Activated CD4-positive, alpha-beta T cell treated with anti-CD3 and anti-CD28 coated beads for 24 hours (primary cell): Measurements from ENCODE around the gene BEND5.

Source experiments
- DNase-seq, 2 donors: peaks; one replicate each; pipeline ENCODE4 v3.0.0-alpha.2; 2020; ENCODE audit warnings: low read depth in 2 of 2

The BEND5 gene

DNA sequence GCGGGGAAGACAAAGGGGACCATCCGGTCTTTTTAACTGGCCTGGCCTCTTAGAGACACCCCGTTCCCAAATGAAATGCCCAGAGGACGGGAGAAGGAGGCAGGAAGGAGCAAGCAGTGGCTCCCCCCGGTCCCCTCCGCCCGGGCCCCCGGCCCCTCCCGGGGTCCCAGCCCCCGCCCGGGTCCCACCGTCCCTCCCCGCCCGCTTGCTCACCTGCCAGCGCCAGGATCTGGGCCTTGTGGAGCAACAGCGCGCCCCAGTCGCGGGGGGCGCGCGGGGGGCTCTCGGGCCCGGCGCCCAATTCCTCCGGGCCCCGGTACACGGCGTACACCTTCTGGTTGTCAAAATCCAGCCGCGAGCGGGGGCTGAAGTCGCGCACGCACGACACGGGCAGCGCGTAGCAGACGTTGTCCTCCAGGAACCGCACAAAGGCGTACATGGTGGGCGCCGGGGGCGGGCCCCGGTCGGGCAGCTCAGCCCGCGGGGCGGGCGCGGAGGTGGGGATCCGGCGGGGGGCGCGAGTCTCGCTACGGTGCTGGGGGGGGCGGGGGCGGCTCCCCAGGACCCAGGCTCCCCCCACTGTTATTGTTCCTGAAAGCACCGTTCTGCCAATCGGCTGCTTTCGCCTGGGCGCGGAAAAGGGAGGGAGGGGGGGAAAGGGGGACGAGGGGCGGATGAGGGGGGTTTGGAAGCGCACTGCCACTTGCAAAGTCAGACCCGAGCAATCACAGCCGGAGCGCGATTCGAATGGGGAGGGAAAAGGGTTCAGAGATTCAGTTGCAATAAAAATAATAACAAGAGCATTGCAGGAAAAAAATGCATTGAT, at the start of gene BEND5:
BEND5 (minus strand) TSS at position 499 of the 826 bp plus-strand sequence; CDS start at position 439, 60 bp downstream.
- DNase-seq = peak; percentile 12 to 30

- no peak for DNase-seq
Measured at GRCh38 chr1:48823168-48823567, 46.5 kb upstream of the BEND5 start.

DNA sequence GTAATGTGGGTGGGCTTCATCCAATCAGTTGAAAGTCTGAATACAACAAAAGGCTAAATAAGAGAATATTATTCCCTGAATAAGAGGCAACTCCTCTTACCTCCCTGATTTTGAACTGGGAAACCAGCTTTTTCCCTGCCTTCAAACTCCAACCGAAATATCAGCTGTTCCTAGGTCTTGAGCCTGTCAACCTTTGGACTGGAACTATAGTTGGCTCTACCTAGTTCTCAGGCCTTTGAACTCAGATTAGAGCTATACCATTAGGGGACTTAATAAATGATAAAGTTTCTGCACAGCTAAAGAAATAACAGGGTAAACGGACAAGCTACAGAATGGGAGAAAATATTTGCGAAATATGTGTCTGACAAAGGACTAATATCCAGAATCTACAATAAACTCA, 43.8 kb upstream of the BEND5 start:
- no peak for DNase-seq

DNA sequence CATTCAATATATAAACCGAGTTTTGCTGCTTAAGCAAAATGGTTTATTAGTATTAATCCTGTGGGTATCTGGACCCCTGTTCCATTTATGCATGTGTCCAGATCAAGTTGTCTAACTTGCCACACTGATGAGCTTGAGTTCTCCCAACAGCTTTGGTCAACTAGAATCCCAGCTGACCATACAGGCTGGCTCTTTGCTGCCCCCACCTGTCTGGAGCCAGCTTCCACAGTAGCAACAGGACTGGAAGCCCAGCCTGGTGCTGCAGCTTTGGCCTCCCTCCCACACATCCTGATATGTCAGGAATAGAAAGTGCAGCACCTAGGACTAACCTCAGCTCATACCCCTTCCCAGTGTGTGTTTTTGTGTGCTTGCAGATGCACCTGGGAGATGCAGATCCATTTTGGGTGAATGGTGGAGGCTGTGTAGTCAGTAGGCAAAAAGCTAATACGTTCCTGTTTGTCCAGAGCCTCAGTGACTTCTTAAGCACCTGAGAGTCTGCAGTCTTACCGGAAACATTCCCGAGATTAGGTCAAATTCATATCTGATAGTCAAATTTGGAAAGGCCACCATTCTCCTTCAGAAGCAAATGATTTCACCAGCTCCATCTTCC, 40.9 kb upstream of the BEND5 start:
- no peak for DNase-seq

- DNase-seq = no peak
Measured at GRCh38 chr1:48810740-48811139, 34.0 kb upstream of the BEND5 start.

- no peak for DNase-seq
Measured at GRCh38 chr1:48808496-48808895, 31.8 kb upstream of the BEND5 start.

DNA sequence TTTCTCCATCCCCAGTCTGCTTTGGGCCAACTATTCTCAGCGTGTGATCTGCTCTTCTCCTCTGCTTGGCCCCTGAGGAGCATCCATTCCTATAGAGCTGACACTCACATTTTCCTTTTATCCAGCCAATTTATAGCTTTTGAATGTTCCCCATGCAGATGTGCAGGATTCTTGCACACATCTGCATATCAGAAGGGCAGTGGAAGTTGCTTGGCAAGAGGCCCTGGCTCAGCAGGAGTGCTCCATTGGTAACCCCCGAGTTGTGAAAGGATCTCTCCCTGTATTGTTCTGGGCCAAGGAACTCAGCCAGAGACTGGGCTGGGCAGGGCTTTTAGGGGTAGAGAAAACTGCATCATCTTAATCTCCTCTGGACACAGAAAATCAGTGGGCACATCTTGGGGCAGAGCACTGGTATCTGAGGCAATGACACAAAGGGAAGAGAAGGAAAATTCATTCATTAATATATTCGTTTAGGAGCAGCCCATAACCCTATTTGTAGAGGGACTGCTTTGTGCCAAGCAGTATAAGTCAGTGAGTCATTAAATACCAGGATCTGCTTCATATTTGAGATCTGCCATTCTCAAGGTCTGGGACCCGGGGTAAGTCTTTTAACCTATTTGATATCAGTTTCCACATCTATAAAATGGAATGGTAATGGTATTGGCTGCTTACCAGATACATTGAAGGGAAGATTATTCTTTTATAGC, 31.0 kb upstream of the BEND5 start:
- DNase-seq = no peak

GRCh38 chr1:48803474-48803873, 26.8 kb upstream of the BEND5 start:
- DNase-seq = no peak

DNA sequence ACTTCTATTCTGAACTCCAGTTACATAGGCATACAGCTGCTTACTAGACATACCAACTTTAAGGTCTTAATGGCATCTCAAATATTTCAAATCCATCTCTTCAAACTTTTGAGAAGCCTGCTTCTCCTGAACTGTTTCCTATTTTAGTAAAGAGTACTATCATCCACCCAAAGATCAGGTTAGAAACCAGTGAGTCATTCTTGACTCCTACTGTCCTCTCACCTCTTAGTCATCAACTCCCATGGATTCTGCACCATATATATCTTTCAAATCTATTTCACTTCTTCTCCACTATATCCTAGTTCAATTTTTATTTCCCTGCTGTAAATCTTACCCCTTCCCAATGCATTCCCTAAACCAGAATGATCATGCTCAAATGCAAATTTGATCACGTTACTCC, 18.1 kb upstream of the BEND5 start:
- no peak for DNase-seq

GRCh38 chr1:48793863-48794262, 17.2 kb upstream of the BEND5 start:
- DNase-seq = no peak

GRCh38 chr1:48792961-48793360, 16.3 kb upstream of the BEND5 start:
- DNase-seq = no peak

- no peak for DNase-seq
Measured at GRCh38 chr1:48790397-48790796, 13.7 kb upstream of the BEND5 start.

DNA sequence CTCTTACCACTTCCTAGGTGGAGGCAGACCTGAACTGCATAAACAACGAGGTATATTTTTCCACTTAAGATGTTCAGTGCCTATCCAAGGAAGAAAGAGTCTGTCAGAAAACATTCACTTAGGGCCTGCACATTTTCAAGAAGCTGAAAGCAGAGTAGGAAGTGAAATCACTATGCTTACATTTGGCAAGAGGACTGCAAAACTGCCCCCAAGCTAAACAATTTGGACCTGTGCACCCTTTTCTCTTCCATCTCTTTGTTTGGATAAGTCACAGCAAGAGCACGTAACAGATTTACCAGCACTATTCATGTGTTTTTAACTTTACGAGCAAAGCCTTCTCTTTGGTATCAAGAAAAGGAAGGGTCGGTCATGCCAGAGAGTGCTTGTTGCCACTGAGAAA, 13.2 kb upstream of the BEND5 start:
- no peak for DNase-seq

GRCh38 chr1:48785869-48786268, 9.2 kb upstream of the BEND5 start:
- DNase-seq = no peak

DNA sequence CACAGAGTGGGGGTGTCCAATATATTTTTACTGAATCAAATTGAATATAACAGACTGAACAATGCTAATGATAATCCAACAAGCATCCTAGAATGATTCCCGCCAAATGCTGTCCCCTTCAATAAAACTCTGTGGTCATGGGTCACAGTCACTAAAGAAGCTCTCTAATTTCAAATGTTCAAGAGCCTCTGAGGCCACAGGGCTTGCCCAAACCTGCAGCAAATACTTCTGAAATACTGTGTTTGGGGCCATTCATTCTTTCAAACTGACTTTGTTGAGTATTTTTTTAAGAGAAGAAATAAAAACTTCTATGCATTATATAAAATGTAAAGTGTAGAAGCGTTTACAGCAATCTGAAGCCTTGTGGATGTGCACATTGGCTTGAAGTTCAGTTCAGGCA, 7.6 kb upstream of the BEND5 start:
- no peak for DNase-seq

DNA sequence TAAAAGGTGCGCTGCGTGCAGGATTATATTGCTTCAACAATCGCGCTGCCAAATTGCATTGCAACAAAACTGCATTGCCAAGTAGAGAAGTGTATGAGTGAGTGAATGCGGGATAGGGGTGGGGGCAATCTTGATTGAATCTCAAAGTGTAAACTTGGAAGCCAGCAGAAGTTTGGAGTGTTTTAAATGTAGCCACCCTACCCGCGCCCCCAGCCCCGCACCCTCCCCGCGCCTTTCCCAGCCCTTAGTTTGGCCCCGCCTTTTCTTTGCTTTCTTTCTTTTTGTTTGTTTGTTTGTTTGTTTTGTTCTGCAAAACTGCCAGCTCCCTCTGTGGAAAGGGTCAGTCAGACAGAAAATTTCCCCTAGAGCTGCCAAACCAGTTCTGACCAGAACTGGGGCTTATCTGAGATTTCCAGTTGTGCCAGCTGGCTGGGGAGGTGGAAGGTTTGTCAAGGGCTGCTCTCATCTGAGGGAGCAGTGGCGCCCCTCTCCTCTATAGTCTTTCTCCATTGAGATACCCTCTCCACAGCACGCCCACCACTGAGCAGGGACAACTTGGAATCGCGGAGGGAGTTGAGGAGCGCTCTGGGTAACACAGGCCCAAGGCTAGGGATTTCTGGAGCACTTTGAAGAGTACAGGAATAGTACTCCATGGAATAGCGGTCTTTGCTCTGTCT, 666 bp upstream of the BEND5 start:
- no peak for DNase-seq

- DNase-seq = no peak
Measured at GRCh38 chr1:48775831-48776392, 779 bp downstream of the BEND5 start.

GRCh38 chr1:48773133-48773532, 3.6 kb downstream of the BEND5 start:
- no peak for DNase-seq

GRCh38 chr1:48772211-48772610, 4.5 kb downstream of the BEND5 start:
- no peak for DNase-seq

- DNase-seq = no peak
Measured at GRCh38 chr1:48771561-48771960, 5.1 kb downstream of the BEND5 start.

DNA sequence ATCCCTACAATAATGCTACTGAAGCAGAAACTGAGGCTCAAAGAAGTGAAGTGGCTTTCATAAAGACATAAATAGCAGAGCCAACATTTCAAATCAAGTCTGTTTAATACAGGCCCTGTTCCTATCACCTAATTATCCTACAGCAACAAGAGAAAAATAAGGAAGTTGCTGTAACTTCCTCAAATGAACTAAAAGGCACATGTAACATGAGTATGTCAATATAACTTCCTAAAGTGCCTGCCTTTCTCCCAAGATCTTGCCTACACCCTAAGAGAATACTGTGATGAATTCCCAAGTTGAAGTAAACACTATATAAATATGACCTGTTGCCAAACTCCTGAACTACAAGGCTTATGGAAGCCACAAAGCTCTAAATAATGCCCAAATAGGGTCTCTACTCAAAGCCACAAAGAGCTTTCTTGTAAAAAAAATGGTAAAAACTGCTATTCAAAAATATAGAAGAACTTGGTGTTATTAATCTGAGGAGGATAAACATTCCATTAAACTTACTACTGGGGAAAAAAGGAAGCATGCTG, 8.6 kb downstream of the BEND5 start:
- no peak for DNase-seq

DNA sequence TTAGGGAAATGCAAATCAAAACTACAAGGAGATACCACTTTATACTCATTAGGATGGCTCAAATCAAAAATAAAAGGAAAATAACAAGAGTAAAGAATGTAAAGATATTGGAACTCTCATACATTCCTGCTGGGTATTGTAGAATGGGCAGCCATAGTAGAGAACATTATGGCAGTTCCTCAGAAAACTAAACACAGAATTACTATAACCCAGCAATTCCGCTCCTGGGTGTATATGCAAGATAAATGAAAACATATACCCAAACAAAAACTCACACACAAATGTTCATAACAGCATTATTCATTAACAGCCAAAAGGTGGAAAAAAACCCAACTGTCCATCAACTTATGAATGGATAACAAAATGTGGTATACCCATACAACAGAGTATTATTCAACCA, 11.4 kb downstream of the BEND5 start:
- DNase-seq = no peak
